ENCODE data around the gene PNCK.

Gene PNCK

DNA sequence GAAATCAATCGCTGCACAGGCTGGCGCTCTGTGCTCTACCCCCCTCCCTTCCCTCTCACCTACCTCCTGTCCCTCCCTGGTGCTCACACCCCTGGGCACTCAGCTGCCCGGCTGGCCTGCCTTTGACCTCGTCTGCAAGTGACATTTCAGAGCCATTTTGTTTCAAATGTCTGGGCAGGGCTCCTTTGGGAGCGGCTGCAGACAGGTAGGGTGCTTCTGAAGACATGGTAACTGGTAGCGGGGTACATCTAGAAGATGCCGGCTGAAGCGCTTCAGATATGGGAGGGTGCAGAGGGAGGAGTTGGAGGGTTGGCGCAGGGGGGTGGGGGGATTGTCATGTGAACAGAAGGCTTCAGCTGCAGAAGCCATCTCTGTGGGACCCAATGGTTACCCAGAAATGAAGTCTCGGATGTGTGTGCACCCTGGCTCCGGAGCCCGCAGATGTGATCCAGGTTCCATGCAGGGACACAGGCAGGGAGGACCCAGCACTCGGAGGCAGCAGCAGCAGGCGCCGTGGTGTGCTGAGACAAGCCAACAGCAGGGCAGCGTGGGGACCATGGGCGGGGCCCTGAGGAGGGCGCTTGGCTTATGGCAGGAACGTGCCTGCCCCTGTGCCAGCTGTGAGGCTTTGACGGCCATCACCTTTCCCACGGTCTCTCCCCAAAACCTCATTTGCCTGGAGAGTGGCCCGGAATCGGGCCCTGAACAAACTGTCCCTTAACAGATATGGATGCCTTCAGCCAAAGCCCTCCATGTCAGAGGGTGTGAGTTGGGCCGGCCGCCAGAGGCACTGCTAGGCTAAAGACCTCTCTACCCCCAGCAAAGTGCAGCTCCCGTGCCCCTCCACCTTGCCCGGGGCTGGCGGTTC lies 34.2 kb downstream of the PNCK start:
- H2AFZ ChIP-seq (ENCODE audit: low read depth, low read length, severe bottlenecking): no peak overlapping the region
- H3K27ac ChIP-seq (ENCODE audit: low read depth, low read length): no peak overlapping the region
- no peaks in the 10 kb centered on the region for H3K27me3 ChIP-seq (ENCODE audit: low read length)
- no peaks in the 10 kb centered on the region for H3K9me2 ChIP-seq (replicated peaks; ENCODE audit: insufficient read depth, low read length)
- H3K4me3 ChIP-seq (ENCODE audit: insufficient read depth, low read length, poor library complexity, severe bottlenecking): no peak overlapping the region
- no peaks in the 10 kb centered on the region for H3K9me3 ChIP-seq (ENCODE audit: insufficient read depth, low read length)
- TF ChIP-seq, protein P1, sequence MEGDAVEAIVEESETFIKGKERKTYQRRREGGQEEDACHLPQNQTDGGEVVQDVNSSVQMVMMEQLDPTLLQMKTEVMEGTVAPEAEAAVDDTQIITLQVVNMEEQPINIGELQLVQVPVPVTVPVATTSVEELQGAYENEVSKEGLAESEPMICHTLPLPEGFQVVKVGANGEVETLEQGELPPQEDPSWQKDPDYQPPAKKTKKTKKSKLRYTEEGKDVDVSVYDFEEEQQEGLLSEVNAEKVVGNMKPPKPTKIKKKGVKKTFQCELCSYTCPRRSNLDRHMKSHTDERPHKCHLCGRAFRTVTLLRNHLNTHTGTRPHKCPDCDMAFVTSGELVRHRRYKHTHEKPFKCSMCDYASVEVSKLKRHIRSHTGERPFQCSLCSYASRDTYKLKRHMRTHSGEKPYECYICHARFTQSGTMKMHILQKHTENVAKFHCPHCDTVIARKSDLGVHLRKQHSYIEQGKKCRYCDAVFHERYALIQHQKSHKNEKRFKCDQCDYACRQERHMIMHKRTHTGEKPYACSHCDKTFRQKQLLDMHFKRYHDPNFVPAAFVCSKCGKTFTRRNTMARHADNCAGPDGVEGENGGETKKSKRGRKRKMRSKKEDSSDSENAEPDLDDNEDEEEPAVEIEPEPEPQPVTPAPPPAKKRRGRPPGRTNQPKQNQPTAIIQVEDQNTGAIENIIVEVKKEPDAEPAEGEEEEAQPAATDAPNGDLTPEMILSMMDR (IDR thresholded peaks at IDR 0.05; ENCODE audit: insufficient read depth, low read length, poor library complexity, severe bottlenecking): no peak
- TF ChIP-seq EZH2phosphoT487 (conservative IDR thresholded peaks at IDR 0.05; ENCODE audit: low read length): no peak
- no peaks in the 10 kb centered on the region for H3F3A ChIP-seq (ENCODE audit: insufficient read depth)
- H3K9ac ChIP-seq (ENCODE audit: low read length): no peak overlapping the region
- H3K79me2 ChIP-seq (ENCODE audit: insufficient read depth, low read length): no peaks in the 10 kb centered on the region
- H3K36me3 ChIP-seq (ENCODE audit: low read length): no peaks in the 10 kb centered on the region
- H3K4me2 ChIP-seq (ENCODE audit: low read depth, low read length, poor library complexity, severe bottlenecking): no peak overlapping the region
- no peaks in the 10 kb centered on the region for H4K20me1 ChIP-seq (ENCODE audit: low read depth, low read length)

DNA sequence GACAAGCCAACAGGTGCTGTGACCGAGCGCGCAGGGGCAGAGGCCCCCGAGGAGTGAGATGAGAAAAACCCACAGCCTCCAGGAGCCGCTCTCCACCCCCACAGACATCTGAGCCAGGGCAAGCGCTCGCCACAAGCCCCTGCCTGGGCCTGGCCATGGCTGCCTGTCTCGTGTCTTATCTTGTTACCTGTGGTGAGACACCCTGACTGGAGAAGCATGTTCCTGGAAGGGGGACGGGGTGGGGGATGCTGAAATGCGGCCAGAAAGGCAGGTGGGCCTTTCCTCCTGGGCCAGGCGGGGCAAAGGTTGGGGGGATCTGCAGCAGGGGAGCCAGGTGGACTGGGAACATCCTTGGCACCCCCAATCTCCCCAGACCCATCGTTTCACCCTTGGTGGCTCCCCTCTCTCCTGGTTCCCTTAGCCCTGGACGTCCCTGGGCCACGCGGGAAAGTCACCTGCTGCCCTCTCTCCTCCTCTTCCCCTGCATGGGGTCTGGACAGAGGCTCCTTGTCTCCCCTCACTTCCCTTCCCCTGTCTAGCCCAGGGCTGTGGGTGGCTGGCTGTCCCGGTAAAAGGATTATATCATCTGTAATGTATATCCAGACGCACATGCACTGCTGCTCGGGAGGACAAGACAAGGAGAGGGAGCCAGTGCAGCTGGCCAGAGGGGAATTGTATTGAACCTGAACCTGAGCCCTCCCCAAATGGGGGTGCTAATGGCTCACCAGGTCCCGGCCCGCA lies 35.0 kb downstream of the PNCK start:
- Histone ChIP-seq H3K36me3 (ENCODE audit: low read length) (no peaks in the 10 kb centered on the region), H4K20me1 (ENCODE audit: low read depth, low read length) (no peaks in the 10 kb centered on the region), H3K27ac (ENCODE audit: low read depth, low read length) (no peak overlapping the region), H3K9ac (ENCODE audit: low read length) (no peak overlapping the region), H3F3A (ENCODE audit: insufficient read depth) (no peaks in the 10 kb centered on the region), H3K79me2 (ENCODE audit: insufficient read depth, low read length) (no peaks in the 10 kb centered on the region), H3K4me3 (ENCODE audit: insufficient read depth, low read length, poor library complexity, severe bottlenecking) (no peak overlapping the region), H3K9me2 (replicated peaks; ENCODE audit: insufficient read depth, low read length) (no peaks in the 10 kb centered on the region), H2AFZ (ENCODE audit: low read depth, low read length, severe bottlenecking) (no peak overlapping the region), H3K4me2 (ENCODE audit: low read depth, low read length, poor library complexity, severe bottlenecking) (no peak overlapping the region), H3K27me3 (ENCODE audit: low read length) (no peaks in the 10 kb centered on the region), H3K9me3 (ENCODE audit: insufficient read depth, low read length) (no peaks in the 10 kb centered on the region)
- TF ChIP-seq EZH2phosphoT487 (conservative IDR thresholded peaks at IDR 0.05; ENCODE audit: low read length): no peak
- TF ChIP-seq, protein P1 (IDR thresholded peaks at IDR 0.05; ENCODE audit: insufficient read depth, low read length, poor library complexity, severe bottlenecking): no peak

DNA sequence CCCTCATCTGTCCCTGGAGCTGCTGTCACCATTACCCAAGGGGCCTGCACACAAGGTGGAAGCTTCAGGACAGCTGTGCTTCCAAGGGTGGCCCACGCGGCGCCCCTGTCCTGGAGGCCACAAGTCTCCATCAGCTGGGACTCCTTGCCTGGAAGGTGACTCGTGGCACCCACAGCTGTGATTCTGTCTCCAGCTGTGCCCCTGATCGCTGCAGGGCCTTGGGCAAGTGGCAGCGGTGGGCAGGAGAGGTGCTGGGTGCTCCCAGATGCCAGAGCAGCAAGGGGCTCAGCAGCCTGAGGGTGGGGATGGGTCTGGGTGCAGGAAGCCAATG lies 35.6 kb downstream of the PNCK start:
- Histone ChIP-seq H3K9me3 (ENCODE audit: insufficient read depth, low read length) (no peaks in the 10 kb centered on the region), H3K4me3 (ENCODE audit: insufficient read depth, low read length, poor library complexity, severe bottlenecking) (no peak overlapping the region), H3K4me2 (ENCODE audit: low read depth, low read length, poor library complexity, severe bottlenecking) (no peak overlapping the region), H3K27ac (ENCODE audit: low read depth, low read length) (no peak overlapping the region), H3K36me3 (ENCODE audit: low read length) (no peaks in the 10 kb centered on the region), H2AFZ (ENCODE audit: low read depth, low read length, severe bottlenecking) (no peak overlapping the region), H3K9me2 (replicated peaks; ENCODE audit: insufficient read depth, low read length) (no peaks in the 10 kb centered on the region), H3K79me2 (ENCODE audit: insufficient read depth, low read length) (no peaks in the 10 kb centered on the region), H3K27me3 (ENCODE audit: low read length) (no peaks in the 10 kb centered on the region), H4K20me1 (ENCODE audit: low read depth, low read length) (no peaks in the 10 kb centered on the region), H3F3A (ENCODE audit: insufficient read depth) (no peaks in the 10 kb centered on the region), H3K9ac (ENCODE audit: low read length) (no peak overlapping the region)
- no peak for TF ChIP-seq EZH2phosphoT487 (conservative IDR thresholded peaks at IDR 0.05; ENCODE audit: low read length)
- TF ChIP-seq, protein P1 (IDR thresholded peaks at IDR 0.05; ENCODE audit: insufficient read depth, low read length, poor library complexity, severe bottlenecking): no peak

Data from SU-DHL-6 (cell line).